HepG2 (cell line): ENCODE data around the gene CACNA1C. TPM values are rescaled to one million over a fixed set of nuclear protein-coding genes. Genes with fewer than 3 reads are reported as not detected.

Source experiments
- ATAC-seq: fragments of 200-7000 bp; cut with Tn5 transposase; 3 replicates; pipeline ENCODE4 v1.9.1; 2020; ENCODE audit warnings: mild to moderate bottlenecking, moderate library complexity
- BruUV-seq: library from RNA; stranded (reverse); fragments of 400-500 nt; replicated peaks from 2 replicates; lab custom pipeline; 2021; lab: Mats Ljungman, UMichigan
- CTCF ChIA-PET: fragments of 300-600 bp; formaldehyde crosslinking; extraction: SDS; loops from one replicate; lab custom pipeline; 2021; ENCODE audit warnings: low total read pairs, inconsistent platforms, low intra/inter-chr PET ratio; lab: Yijun Ruan, JAX
- POLR2A ChIA-PET: fragments of 350-600 bp; sonication (Branson Sonifier 250); formaldehyde crosslinking; loops from one replicate; lab custom pipeline; 2020; ENCODE audit warnings: antibody characterized with exemption, inconsistent platforms; lab: Yijun Ruan, JAX
- DNase-seq: peaks from one replicate; pipeline ENCODE4 v3.0.0-alpha.2; 2015; ENCODE audit warnings: low spot score
- FAIRE-seq: peaks from 3 replicates; lab custom pipeline; 2011; peaks lifted over from hg19 to GRCh38; lab: Jason Lieb, UNC
- H2AFZ ChIP-seq: one replicate; pipeline ENCODE4 v1.6.1; 2011; ENCODE audit warnings: low read length, inconsistent platforms
- H3K27ac ChIP-seq: fragments of 300-600 bp; 3 replicates; pipeline ENCODE4 v1.8.0; 2011; ENCODE audit warnings: mixed run types, mild to moderate bottlenecking, mixed read lengths, low read length, inconsistent platforms; ENCODE audit not compliant: insufficient read depth; ENCODE audit errors: extremely low read length
- H3K27me3 ChIP-seq, 2 experiments: fragments of 200-600 bp in 1 of 2; 2 replicates in 1 of 2; 3 replicates in 1 of 2; pipeline versions ENCODE4 v1.6.0 to v1.8.0; 2011; ENCODE audit warnings: low read length in 2 of 2, mild to moderate bottlenecking in 2 of 2, moderate library complexity in 2 of 2, inconsistent platforms in 1 of 2; ENCODE audit not compliant: insufficient read depth in 2 of 2, control insufficient read depth in 1 of 2
- H3K36me3 ChIP-seq, 2 experiments: fragments of 200-600 bp in 1 of 2; replicated peaks in 1 of 2; 2 replicates in 1 of 2; 3 replicates in 1 of 2; pipeline versions ENCODE4 v1.5.1 to v1.8.0; 2011; ENCODE audit warnings: low read length in 2 of 2, inconsistent platforms in 1 of 2; ENCODE audit not compliant: insufficient read depth in 2 of 2, control insufficient read depth in 1 of 2
- H3K4me1 ChIP-seq: 2 replicates; pipeline ENCODE4 v1.5.1; 2012; ENCODE audit warnings: low read length, inconsistent platforms; ENCODE audit not compliant: insufficient read depth
- H3K4me2 ChIP-seq: 2 replicates; pipeline ENCODE4 v1.6.0; 2011; ENCODE audit warnings: low read depth, low read length, inconsistent platforms
- H3K4me3 ChIP-seq, 3 experiments: fragments of 200-600 bp in 1 of 3; sonication (generic), shearing (Covaris generic) in 1 of 3; replicated peaks in 1 of 3; 2 replicates each; pipeline ENCODE4 v1.5.1; 2011 to 2016; ENCODE audit warnings: low read length in 3 of 3, inconsistent platforms in 2 of 3, low read depth in 2 of 3, mild to moderate bottlenecking in 2 of 3, control low read depth in 1 of 3, mixed read lengths in 1 of 3; ENCODE audit not compliant: insufficient read depth in 1 of 3
- H3K79me2 ChIP-seq: one replicate; pipeline ENCODE4 v1.6.1; 2011; ENCODE audit warnings: low read length, inconsistent platforms; ENCODE audit not compliant: insufficient read depth
- H3K9ac ChIP-seq: 2 replicates; pipeline ENCODE4 v1.6.0; 2011; ENCODE audit warnings: mild to moderate bottlenecking, low read depth, low read length, inconsistent platforms; ENCODE audit not compliant: insufficient read depth
- H3K9me3 ChIP-seq: 2 replicates; pipeline ENCODE4 v1.5.1; 2012; ENCODE audit warnings: mild to moderate bottlenecking, low read length
- H4K20me1 ChIP-seq: 2 replicates; pipeline ENCODE4 v1.6.0; 2011; ENCODE audit warnings: inconsistent platforms, mild to moderate bottlenecking, low read length, moderate library complexity; ENCODE audit not compliant: insufficient read depth
- JUNB ChIP-seq: sonication (generic); formaldehyde crosslinking; IDR thresholded peaks from 2 replicates; pipeline ENCODE4 v1.8.0; 2022; ENCODE audit warnings: missing genetic modification reagents, mild to moderate bottlenecking, borderline replicate concordance
- MXD4 ChIP-seq: IDR thresholded peaks from 2 replicates; pipeline ENCODE4 v1.6.1; 2016; ENCODE audit warnings: mild to moderate bottlenecking, missing biosample characterization, missing genetic modification reagents
- MYNN ChIP-seq: sonication (generic); formaldehyde crosslinking; IDR thresholded peaks from 2 replicates; pipeline ENCODE4 v1.4.0; 2020; ENCODE audit warnings: mild to moderate bottlenecking, low read depth, missing genetic modification reagents
- SALL2 ChIP-seq: sonication (generic); formaldehyde crosslinking; IDR thresholded peaks from 2 replicates; pipeline ENCODE4 v1.8.1; 2023; ENCODE audit warnings: mild to moderate bottlenecking, missing genetic modification reagents, inconsistent platforms
- TEAD3 ChIP-seq: optimal IDR thresholded peaks from 2 replicates; pipeline ENCODE3; 2016; ENCODE audit warnings: borderline replicate concordance
- ZNF382 ChIP-seq: sonication (generic); formaldehyde crosslinking; IDR thresholded peaks from 2 replicates; pipeline ENCODE4 v1.5.0; 2020; ENCODE audit warnings: missing genetic modification reagents, mild to moderate bottlenecking, borderline replicate concordance
- ZNF441 ChIP-seq: sonication (generic); formaldehyde crosslinking; IDR thresholded peaks from 2 replicates; pipeline ENCODE4 v1.7.0; 2021; ENCODE audit warnings: missing genetic modification reagents, borderline replicate concordance
- WGBS: methylation state at CpG from one replicate; pipeline ENCODE4 v1.1.6; 2017; ENCODE audit warnings: low lambda C conversion rate; 5-methylcytosine and 5-hydroxymethylcytosine counted together
- in situ Hi-C: cut with HindIII; loops from 2 replicates; pipeline ENCODE4 v1.10.0; 2017; ENCODE audit warnings: low pct_unique_long_range_greater_than_20kb; ENCODE audit not compliant: extremely low pct_ligation_motif_present
- intact Hi-C: fragments of 100-400 bp; cut with micrococcal nuclease; formaldehyde crosslinking; loops from one replicate; pipeline ENCODE4 v1.10.0; 2022; ENCODE audit not compliant: unreplicated experiment
- polyA plus RNA-seq, 8 experiments: library from polyadenylated mRNA; depleted of rRNA in 3 of 8; stranded (reverse) in 7 of 8; unstranded in 1 of 8; fragments of >200 nt; fragmentation: Illumina TruSeq in 4 of 8; extraction: Trizol in 4 of 8; gene quantifications; 2 replicates each; pipeline versions ENCODE4 v1.2.1 to v1.2.3, GENCODE V29; 2011 to 2016; ENCODE audit warnings: low read depth in 4 of 8, missing spikeins in 1 of 8, mixed read lengths in 1 of 8; ENCODE audit not compliant: insufficient read depth in 1 of 8
- total RNA-seq, 5 experiments: library from RNA; depleted of rRNA; stranded (reverse); fragments of >200 nt; fragmentation: Illumina TruSeq; extraction: Trizol; gene quantifications; 2 replicates each; pipeline ENCODE4 v1.2.3, GENCODE V29; 2016; ENCODE audit warnings: low read depth in 1 of 5
- TF ChIP-seq, protein P1 (sequence below): sonication (generic); formaldehyde crosslinking; IDR thresholded peaks from 2 replicates; pipeline ENCODE4 v1.4.0; 2020; ENCODE audit warnings: missing genetic modification reagents
- TF ChIP-seq, protein P2 (sequence below): IDR thresholded peaks from 2 replicates; pipeline ENCODE4 v1.6.1; 2016; ENCODE audit warnings: control low read depth
- TF ChIP-seq, protein P3 (sequence below): sonication (generic); formaldehyde crosslinking; IDR thresholded peaks from 2 replicates; pipeline ENCODE4 v1.5.1; 2020; ENCODE audit warnings: mild to moderate bottlenecking, missing genetic modification reagents, moderate library complexity

Gene CACNA1C
- total and polyA plus RNA-seq, 2 of the 13 experiments (the other 11 are each of a cell fraction or from before 2014, with no cell fraction given), result not detected

DNA sequence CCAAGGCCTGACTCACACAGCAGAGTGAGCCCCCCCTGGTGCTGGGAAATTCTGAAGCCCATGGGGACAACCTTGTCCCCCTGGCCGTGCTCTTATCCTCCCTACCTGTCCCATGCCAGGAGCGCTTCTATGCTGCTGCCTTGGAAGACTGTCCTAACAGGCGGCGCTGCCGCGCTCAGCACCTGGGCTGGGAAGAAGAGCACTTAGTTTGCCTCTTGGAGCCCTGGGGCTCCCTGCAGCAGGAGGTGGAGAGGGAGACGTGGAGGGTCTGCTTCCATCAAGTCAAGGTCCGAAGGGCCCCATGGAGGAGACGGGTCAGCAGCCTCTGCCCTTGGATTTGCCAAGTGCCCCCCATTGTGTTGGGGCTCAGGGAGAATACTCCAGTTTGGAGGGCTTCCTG lies 300.5 kb downstream of the CACNA1C start:
- Histone ChIP-seq H3K9ac (no peak overlapping the region), H3K9me3 (no peaks in the 10 kb centered on the region), H3K4me3 (no peak overlapping the region), H3K27ac (no peak overlapping the region), H4K20me1 (no peaks in the 10 kb centered on the region), H3K4me1 (no peaks in the 10 kb centered on the region), H3K36me3 (no peaks in the 10 kb centered on the region), H3K79me2 (no peaks in the 10 kb centered on the region), H2AFZ (no peak overlapping the region), H3K27me3 (peaks cover 4 to 45% of the 10 kb centered on the region in 2 experiments; a peak in 3 of 5 replicates), H3K4me2 (no peak overlapping the region)
- 89% methylated on average over 3 of the region's 9 CpGs for WGBS
- no peak for DNase-seq
- intact Hi-C loops, result no loop called here
- ChIA-PET CTCF (no interaction called here), POLR2A (no interaction called here)
- FAIRE-seq, result no peak
- in situ Hi-C loops, result no loop called here
- no peak for ATAC-seq
- TF ChIP-seq SALL2 (CRISPR knock-in tag) (no peak), TEAD3 (CRISPR knock-in tag) (no peak), ZNF382 (CRISPR knock-in tag) (no peak), JUNB (CRISPR knock-in tag) (no peak), MXD4 (CRISPR knock-in tag) (no peak), MYNN (no peak), ZNF441 (CRISPR knock-in tag) (no peak)
- TF ChIP-seq, protein P1, sequence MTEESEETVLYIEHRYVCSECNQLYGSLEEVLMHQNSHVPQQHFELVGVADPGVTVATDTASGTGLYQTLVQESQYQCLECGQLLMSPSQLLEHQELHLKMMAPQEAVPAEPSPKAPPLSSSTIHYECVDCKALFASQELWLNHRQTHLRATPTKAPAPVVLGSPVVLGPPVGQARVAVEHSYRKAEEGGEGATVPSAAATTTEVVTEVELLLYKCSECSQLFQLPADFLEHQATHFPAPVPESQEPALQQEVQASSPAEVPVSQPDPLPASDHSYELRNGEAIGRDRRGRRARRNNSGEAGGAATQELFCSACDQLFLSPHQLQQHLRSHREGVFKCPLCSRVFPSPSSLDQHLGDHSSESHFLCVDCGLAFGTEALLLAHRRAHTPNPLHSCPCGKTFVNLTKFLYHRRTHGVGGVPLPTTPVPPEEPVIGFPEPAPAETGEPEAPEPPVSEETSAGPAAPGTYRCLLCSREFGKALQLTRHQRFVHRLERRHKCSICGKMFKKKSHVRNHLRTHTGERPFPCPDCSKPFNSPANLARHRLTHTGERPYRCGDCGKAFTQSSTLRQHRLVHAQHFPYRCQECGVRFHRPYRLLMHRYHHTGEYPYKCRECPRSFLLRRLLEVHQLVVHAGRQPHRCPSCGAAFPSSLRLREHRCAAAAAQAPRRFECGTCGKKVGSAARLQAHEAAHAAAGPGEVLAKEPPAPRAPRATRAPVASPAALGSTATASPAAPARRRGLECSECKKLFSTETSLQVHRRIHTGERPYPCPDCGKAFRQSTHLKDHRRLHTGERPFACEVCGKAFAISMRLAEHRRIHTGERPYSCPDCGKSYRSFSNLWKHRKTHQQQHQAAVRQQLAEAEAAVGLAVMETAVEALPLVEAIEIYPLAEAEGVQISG, result no peak
- TF ChIP-seq, protein P2, sequence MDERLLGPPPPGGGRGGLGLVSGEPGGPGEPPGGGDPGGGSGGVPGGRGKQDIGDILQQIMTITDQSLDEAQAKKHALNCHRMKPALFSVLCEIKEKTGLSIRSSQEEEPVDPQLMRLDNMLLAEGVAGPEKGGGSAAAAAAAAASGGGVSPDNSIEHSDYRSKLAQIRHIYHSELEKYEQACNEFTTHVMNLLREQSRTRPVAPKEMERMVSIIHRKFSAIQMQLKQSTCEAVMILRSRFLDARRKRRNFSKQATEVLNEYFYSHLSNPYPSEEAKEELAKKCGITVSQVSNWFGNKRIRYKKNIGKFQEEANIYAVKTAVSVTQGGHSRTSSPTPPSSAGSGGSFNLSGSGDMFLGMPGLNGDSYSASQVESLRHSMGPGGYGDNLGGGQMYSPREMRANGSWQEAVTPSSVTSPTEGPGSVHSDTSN (CRISPR knock-in tag), result no peak
- TF ChIP-seq, protein P3, sequence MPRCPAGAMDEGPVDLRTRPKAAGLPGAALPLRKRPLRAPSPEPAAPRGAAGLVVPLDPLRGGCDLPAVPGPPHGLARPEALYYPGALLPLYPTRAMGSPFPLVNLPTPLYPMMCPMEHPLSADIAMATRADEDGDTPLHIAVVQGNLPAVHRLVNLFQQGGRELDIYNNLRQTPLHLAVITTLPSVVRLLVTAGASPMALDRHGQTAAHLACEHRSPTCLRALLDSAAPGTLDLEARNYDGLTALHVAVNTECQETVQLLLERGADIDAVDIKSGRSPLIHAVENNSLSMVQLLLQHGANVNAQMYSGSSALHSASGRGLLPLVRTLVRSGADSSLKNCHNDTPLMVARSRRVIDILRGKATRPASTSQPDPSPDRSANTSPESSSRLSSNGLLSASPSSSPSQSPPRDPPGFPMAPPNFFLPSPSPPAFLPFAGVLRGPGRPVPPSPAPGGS, result no peak
- BruUV-seq, result no TSS peak
